ENCODE results near the gene GADD45B. TPM values are rescaled to one million over a fixed set of nuclear protein-coding genes. Genes with fewer than 3 reads are reported as not detected.

GADD45B gene
- polyA plus RNA-seq, 1 donor from 2014 or later: not detected

- Histone ChIP-seq H3K36me3 (ENCODE audit: insufficient read depth, low read length) (no peaks in the 10 kb centered on the region), H3K27ac (ENCODE audit: low read length) (no peak overlapping the region), H3K4me3 (ENCODE audit: low read length) (no peak overlapping the region), H3K27me3 (ENCODE audit: insufficient read depth, low read depth, low read length) (no peaks in the 10 kb centered on the region), H3K79me2 (replicated peaks; ENCODE audit: insufficient read depth, low read length) (no peaks in the 10 kb centered on the region), H3K9me3 (ENCODE audit: low read length) (no peaks in the 10 kb centered on the region), H3K9me2 (ENCODE audit: insufficient read depth, low read length) (no peaks in the 10 kb centered on the region), H3F3A (ENCODE audit: insufficient read depth, low read length, poor library complexity, severe bottlenecking) (no peaks in the 10 kb centered on the region), H3K4me2 (ENCODE audit: low read length) (no peak overlapping the region), H3K9ac (ENCODE audit: low read length) (no peak overlapping the region), H2AFZ (ENCODE audit: low read depth, low read length) (no peak overlapping the region), H4K20me1 (ENCODE audit: insufficient read depth) (no peaks in the 10 kb centered on the region)
- no peak for TF ChIP-seq SMC3 (conservative IDR thresholded peaks at IDR 0.05; ENCODE audit: poor library complexity)
- no peak for TF ChIP-seq MXI1 (conservative IDR thresholded peaks at IDR 0.05; ENCODE audit: poor library complexity, severe bottlenecking)
- TF ChIP-seq RAD21 (conservative IDR thresholded peaks at IDR 0.05): no peak
- no peak for TF ChIP-seq EP300 (conservative IDR thresholded peaks at IDR 0.05; ENCODE audit: poor library complexity, severe bottlenecking)
- TF ChIP-seq POLR2AphosphoS5 (IDR thresholded peaks at IDR 0.05): no peak
- no peak for TF ChIP-seq REST (IDR thresholded peaks at IDR 0.05; ENCODE audit: borderline replicate concordance)
- no peak for TF ChIP-seq TAF1 (IDR thresholded peaks at IDR 0.05; ENCODE audit: low read depth)
- no peak for TF ChIP-seq EZH2 (IDR thresholded peaks at IDR 0.05; ENCODE audit: borderline replicate concordance, insufficient read depth, low read length, poor library complexity, severe bottlenecking)
- TF ChIP-seq CTCF (IDR thresholded peaks at IDR 0.05; ENCODE audit: poor library complexity, severe bottlenecking): no peak
These were observed 48.5 kb downstream of the GADD45B start for GRCh38 chr19:2524361-2524839.

- Histone ChIP-seq H3K79me2 (replicated peaks; ENCODE audit: insufficient read depth, low read length) (no peaks in the 10 kb centered on the region), H3F3A (ENCODE audit: insufficient read depth, low read length, poor library complexity, severe bottlenecking) (no peaks in the 10 kb centered on the region), H3K4me2 (ENCODE audit: low read length) (no peak overlapping the region), H2AFZ (ENCODE audit: low read depth, low read length) (no peak overlapping the region), H3K36me3 (ENCODE audit: insufficient read depth, low read length) (no peaks in the 10 kb centered on the region), H3K9me3 (ENCODE audit: low read length) (no peaks in the 10 kb centered on the region), H3K9ac (ENCODE audit: low read length) (no peak overlapping the region), H3K9me2 (ENCODE audit: insufficient read depth, low read length) (no peaks in the 10 kb centered on the region), H3K27ac (ENCODE audit: low read length) (no peak overlapping the region), H3K27me3 (ENCODE audit: insufficient read depth, low read depth, low read length) (no peaks in the 10 kb centered on the region), H4K20me1 (ENCODE audit: insufficient read depth) (no peaks in the 10 kb centered on the region), H3K4me3 (ENCODE audit: low read length) (no peak overlapping the region)
- TF ChIP-seq REST (IDR thresholded peaks at IDR 0.05; ENCODE audit: borderline replicate concordance) (no peak), EP300 (conservative IDR thresholded peaks at IDR 0.05; ENCODE audit: poor library complexity, severe bottlenecking) (no peak), MXI1 (conservative IDR thresholded peaks at IDR 0.05; ENCODE audit: poor library complexity, severe bottlenecking) (no peak), SMC3 (conservative IDR thresholded peaks at IDR 0.05; ENCODE audit: poor library complexity) (no peak), TAF1 (IDR thresholded peaks at IDR 0.05; ENCODE audit: low read depth) (no peak), CTCF (IDR thresholded peaks at IDR 0.05; ENCODE audit: poor library complexity, severe bottlenecking) (no peak), POLR2AphosphoS5 (IDR thresholded peaks at IDR 0.05) (no peak), RAD21 (conservative IDR thresholded peaks at IDR 0.05) (no peak), EZH2 (IDR thresholded peaks at IDR 0.05; ENCODE audit: borderline replicate concordance, insufficient read depth, low read length, poor library complexity, severe bottlenecking) (no peak)
These were observed 49.2 kb downstream of the GADD45B start for GRCh38 chr19:2524840-2525723.

Data from neural cell (in vitro differentiated cells).